ENCODE measurements around the gene CYP3A7.
"Not testable (repeated sequence)": the region's sequence is repeated elsewhere in the genome, so short reads cannot be mapped to it uniquely, and the experiment has no call there.

The CYP3A7 gene

GRCh38 chr7:99665312-99666012 lies 69.5 kb downstream of the CYP3A7 start:
- DNase-seq, result no peak

- not testable (repeated sequence) for DNase-seq
Measured at GRCh38 chr7:99657879-99658278, 77.1 kb downstream of the CYP3A7 start.

Measured in NCI-H1092 treated with DMSO at 0.1 percent for 48 hours (cell line).